Kidney glomerular epithelial cell (primary cell): Measurements from ENCODE around the gene HS3ST4.

Experiments
- DNase-seq: peaks from one replicate; lab custom pipeline; 2025; lab: John Stamatoyannopoulos, UW

The HS3ST4 gene

GRCh38 chr16:25894093-25894492 lies 202.3 kb downstream of the HS3ST4 start:
- DNase-seq = no peak

- DNase-seq = no peak
These were observed 203.6 kb downstream of the HS3ST4 start for GRCh38 chr16:25895380-25895779.

- DNase-seq = no peak
These were observed 204.7 kb downstream of the HS3ST4 start for GRCh38 chr16:25896411-25896810.

GRCh38 chr16:25897702-25898101 lies 205.9 kb downstream of the HS3ST4 start:
- DNase-seq = no peak

GRCh38 chr16:25905810-25906209 lies 214.1 kb downstream of the HS3ST4 start:
- DNase-seq = no peak

GRCh38 chr16:25910971-25911370 lies 219.2 kb downstream of the HS3ST4 start:
- no peak for DNase-seq

- no peak for DNase-seq
These were observed 220.6 kb downstream of the HS3ST4 start for GRCh38 chr16:25912321-25912720.

GRCh38 chr16:25914357-25914962 lies 222.7 kb downstream of the HS3ST4 start:
- no peak for DNase-seq

GRCh38 chr16:25916037-25916436 lies 224.3 kb downstream of the HS3ST4 start:
- no peak for DNase-seq

GRCh38 chr16:25922438-25922837 lies 230.7 kb downstream of the HS3ST4 start:
- no peak for DNase-seq

GRCh38 chr16:25925421-25925820 lies 233.7 kb downstream of the HS3ST4 start:
- no peak for DNase-seq

- DNase-seq = no peak
These were observed 239.8 kb downstream of the HS3ST4 start for GRCh38 chr16:25931473-25932035.

GRCh38 chr16:25941800-25942499 lies 250.2 kb downstream of the HS3ST4 start:
- DNase-seq = no peak

GRCh38 chr16:25950586-25951281 lies 259.0 kb downstream of the HS3ST4 start:
- DNase-seq = no peak

GRCh38 chr16:25951999-25952398 lies 260.2 kb downstream of the HS3ST4 start:
- DNase-seq = no peak

GRCh38 chr16:25952983-25953382 lies 261.2 kb downstream of the HS3ST4 start:
- no peak for DNase-seq

- DNase-seq = no peak
These were observed 265.9 kb downstream of the HS3ST4 start for GRCh38 chr16:25957707-25958106.

GRCh38 chr16:25959221-25959620 lies 267.5 kb downstream of the HS3ST4 start:
- no peak for DNase-seq

GRCh38 chr16:25966172-25967097 lies 274.7 kb downstream of the HS3ST4 start:
- no peak for DNase-seq

GRCh38 chr16:25977121-25977520 lies 285.4 kb downstream of the HS3ST4 start:
- no peak for DNase-seq

- no peak for DNase-seq
These were observed 286.5 kb downstream of the HS3ST4 start for GRCh38 chr16:25978218-25978617.

- no peak for DNase-seq
These were observed 296.3 kb downstream of the HS3ST4 start for GRCh38 chr16:25988084-25988483.
